Bronchial epithelial cell (primary cell): ENCODE results near the gene TMEM100. TPM values are rescaled to one million over a fixed set of nuclear protein-coding genes. Genes with fewer than 3 reads are reported as not detected.
A peak's percentile ranks its signal among the peaks of the same experiment; 100 is the strongest.

Experiments used
- DNase-seq: peaks from one replicate; pipeline ENCODE4 v3.0.0-alpha.2; 2010; ENCODE audit warnings: low read depth
- FAIRE-seq: peaks from 2 replicates; lab custom pipeline; 2011; peaks lifted over from hg19 to GRCh38; lab: Jason Lieb, UNC
- H3K27me3 ChIP-seq: 2 replicates; pipeline ENCODE4 v1.5.1; 2011; ENCODE audit warnings: low read length; ENCODE audit not compliant: control insufficient read depth, insufficient read depth
- H3K36me3 ChIP-seq: 2 replicates; pipeline ENCODE4 v1.5.1; 2011; ENCODE audit warnings: low read length; ENCODE audit not compliant: control insufficient read depth, insufficient read depth
- H3K4me3 ChIP-seq: 2 replicates; pipeline ENCODE4 v1.5.1; 2011; ENCODE audit warnings: mild to moderate bottlenecking, low read depth, low read length, control low read depth
- total RNA-seq: library from RNA; depleted of rRNA; stranded (reverse); fragments of >200 nt; gene quantifications from 2 replicates; pipeline ENCODE4 v1.2.1, GENCODE V29; 2014
- TF ChIP-seq, protein P1 (sequence below): IDR thresholded peaks from 2 replicates; pipeline ENCODE4 v1.5.1; 2011; ENCODE audit warnings: mild to moderate bottlenecking, moderate library complexity, low read length, control low read depth, inconsistent platforms; ENCODE audit not compliant: insufficient read depth, severe bottlenecking

TMEM100 gene
- total RNA-seq, 1 donor from 2014 or later = not detected

DNA sequence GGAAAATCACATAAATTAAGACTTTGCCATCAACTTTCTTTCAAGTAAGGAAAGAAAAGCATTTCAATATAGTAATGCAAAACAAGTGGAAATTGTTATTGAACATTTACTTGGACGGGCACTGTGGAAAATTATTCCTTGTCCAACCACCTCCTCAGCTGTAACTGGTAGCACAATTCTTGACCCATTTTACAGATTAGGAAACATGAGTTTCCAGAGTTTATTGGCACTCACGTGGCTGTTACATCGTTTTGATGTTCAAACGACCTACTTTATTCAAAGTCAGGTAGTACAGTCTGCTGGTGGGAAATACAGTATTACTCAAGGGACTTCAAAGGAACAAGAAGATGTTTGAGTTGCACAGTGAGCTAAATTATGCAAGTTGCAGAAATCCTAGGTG lies 27.3 kb upstream of the TMEM100 start:
- Histone ChIP-seq H3K36me3 (no peaks in the 10 kb centered on the region), H3K27me3 (no peaks in the 10 kb centered on the region), H3K4me3 (no peak overlapping the region)
- DNase-seq = no peak
- no peak for FAIRE-seq
- TF ChIP-seq, protein P1, sequence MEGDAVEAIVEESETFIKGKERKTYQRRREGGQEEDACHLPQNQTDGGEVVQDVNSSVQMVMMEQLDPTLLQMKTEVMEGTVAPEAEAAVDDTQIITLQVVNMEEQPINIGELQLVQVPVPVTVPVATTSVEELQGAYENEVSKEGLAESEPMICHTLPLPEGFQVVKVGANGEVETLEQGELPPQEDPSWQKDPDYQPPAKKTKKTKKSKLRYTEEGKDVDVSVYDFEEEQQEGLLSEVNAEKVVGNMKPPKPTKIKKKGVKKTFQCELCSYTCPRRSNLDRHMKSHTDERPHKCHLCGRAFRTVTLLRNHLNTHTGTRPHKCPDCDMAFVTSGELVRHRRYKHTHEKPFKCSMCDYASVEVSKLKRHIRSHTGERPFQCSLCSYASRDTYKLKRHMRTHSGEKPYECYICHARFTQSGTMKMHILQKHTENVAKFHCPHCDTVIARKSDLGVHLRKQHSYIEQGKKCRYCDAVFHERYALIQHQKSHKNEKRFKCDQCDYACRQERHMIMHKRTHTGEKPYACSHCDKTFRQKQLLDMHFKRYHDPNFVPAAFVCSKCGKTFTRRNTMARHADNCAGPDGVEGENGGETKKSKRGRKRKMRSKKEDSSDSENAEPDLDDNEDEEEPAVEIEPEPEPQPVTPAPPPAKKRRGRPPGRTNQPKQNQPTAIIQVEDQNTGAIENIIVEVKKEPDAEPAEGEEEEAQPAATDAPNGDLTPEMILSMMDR = no peak

DNA sequence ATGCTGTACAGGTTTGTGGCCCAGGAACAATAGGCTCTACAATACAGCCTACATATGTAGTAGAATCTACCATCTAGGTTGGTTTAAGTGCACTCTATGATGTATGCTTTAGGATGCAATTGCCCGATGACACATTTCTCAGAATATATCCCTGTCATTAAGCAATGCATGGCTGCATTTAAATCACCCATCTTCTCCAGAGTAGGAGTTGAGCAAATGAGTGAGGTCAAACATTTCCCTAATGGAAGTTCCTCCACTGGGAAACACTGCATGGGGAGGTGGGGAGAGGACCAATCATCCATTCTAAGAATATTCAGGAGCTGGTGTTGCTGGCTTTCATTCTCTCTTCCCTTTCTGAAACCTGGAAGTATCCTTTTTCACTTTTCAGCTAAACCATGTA lies 26.2 kb upstream of the TMEM100 start:
- DNase-seq (no peak), FAIRE-seq (no peak)
- Histone ChIP-seq H3K27me3 (no peaks in the 10 kb centered on the region), H3K36me3 (no peaks in the 10 kb centered on the region), H3K4me3 (no peak overlapping the region)
- TF ChIP-seq, protein P1 = no peak

DNA sequence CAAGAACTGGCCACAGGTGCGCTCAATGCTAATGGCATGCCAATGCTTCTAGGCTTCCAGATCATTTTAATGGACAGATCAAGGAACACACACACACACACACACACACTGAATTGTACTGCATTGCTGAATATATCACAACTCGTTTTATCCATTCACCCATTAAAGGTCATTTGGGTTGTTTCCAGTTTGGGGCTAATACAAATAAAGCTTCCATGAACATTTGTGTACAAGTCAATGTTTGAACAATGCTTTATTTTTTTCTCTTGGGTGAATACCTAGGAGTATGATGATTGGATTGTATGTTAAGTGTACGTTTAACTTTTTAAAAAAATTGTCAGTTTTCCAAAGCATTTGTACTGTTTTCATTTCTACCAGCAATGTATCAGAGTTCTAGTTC lies 24.5 kb upstream of the TMEM100 start:
- Histone ChIP-seq H3K4me3 (no peak overlapping the region), H3K36me3 (no peaks in the 10 kb centered on the region), H3K27me3 (no peaks in the 10 kb centered on the region)
- TF ChIP-seq, protein P1 = no peak
- no peak for DNase-seq
- FAIRE-seq = no peak

DNA sequence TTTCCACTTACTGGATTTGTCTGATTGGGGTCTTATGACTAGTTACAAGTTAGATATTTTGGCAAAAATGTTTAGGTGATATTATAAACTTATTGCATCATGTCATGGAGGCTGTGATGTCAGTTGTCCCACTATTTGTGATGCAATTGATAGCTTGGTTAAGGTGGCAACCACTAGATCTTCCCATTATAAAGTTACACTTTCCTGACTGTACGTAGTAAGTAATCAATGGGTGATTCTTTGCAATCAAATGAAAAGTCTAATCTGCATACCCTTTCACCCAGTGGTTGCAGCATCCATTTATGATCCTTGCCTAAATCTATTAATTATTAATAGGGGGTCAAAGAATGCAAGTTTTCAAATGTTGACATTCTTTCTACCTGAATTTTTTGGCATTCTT lies 23.8 kb upstream of the TMEM100 start:
- no peaks in the 10 kb centered on the region for H3K36me3 ChIP-seq
- no peak overlapping the region for H3K4me3 ChIP-seq
- FAIRE-seq = no peak
- H3K27me3 ChIP-seq = no peaks in the 10 kb centered on the region
- no peak for DNase-seq
- TF ChIP-seq, protein P1 = no peak

DNA sequence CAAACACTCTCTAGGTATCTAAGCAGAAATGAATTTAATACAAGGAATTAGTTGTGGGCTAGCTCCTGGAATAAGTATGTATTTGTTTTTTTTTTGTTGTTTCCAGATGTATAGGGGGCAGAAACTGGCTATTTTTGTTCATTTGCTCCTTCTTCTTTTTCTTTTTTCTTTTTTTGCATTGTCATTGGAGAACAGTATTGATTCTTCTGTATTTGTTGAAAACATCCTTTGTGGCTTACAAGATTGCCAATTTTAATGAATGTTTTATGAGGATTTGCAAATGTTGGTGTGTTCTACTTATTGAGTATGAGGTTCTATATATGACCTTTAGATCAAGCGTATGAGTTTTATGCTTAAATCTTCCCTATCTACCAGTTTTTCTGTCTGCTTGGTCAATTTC lies 22.6 kb upstream of the TMEM100 start:
- FAIRE-seq (no peak), DNase-seq (no peak)
- TF ChIP-seq, protein P1 = no peak
- no peaks in the 10 kb centered on the region for H3K36me3 ChIP-seq
- no peaks in the 10 kb centered on the region for H3K27me3 ChIP-seq
- no peak overlapping the region for H3K4me3 ChIP-seq

DNA sequence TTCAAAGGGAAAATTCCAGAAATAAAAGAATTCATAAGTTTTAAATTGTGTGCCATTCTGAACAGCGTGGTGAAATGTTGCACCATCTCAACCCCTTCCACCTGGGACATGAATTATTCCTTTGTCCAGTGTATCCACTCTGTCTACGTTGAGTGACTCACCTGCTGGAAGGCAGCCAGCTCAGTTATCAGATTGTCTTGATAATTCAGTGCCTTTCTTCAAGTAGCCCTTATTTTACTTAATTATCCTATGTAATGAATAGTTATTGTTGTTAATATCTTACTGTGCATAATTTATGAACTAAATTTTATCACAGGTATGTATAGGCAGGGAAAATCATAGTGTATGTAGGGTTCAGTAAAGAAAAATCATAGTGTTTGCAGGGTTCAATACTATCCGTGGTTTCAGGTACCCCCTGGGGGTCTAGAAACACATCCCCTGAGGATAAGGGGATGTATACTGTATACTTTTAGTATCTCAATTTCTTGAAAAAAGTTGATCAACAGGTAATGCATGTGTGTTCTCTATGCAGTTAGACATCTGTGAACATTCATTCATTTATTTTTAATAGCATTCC lies 20.5 kb upstream of the TMEM100 start:
- Histone ChIP-seq H3K4me3 (no peak overlapping the region), H3K36me3 (no peaks in the 10 kb centered on the region), H3K27me3 (no peaks in the 10 kb centered on the region)
- FAIRE-seq (no peak), DNase-seq (peak; percentile 93)
- TF ChIP-seq, protein P1 = no peak
